ENCODE measurements around the gene ZNF558.

Gene ZNF558

DNA sequence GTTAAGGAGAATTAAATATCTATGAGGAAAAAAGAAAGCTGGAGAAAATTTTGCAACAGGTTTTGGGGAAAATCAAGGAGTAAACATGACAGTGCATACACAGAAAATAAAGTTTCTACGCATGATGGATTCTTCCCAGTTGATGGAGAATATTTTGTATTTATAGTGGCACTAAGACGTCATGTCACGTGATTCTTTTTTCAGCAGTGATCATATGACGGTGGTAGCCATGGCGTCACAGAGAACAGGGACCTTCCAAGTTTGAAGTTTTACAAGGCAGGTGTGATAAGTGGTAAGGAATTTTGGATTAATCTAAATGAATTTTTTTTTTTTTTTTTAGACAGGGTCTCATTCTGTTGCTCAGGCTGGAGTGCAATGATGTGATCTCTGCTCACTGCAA, 8.6 kb upstream of the ZNF558 start:
- Histone ChIP-seq H3K27me3 (replicated peaks; ENCODE audit: control insufficient read depth, insufficient read depth, low read length, poor library complexity, severe bottlenecking) (no peaks in the 10 kb centered on the region), H3K9me3 (ENCODE audit: control insufficient read depth, low read length) (no peaks in the 10 kb centered on the region), H3K4me3 (ENCODE audit: insufficient read depth, low read depth, low read length, poor library complexity, severe bottlenecking) (no peak overlapping the region), H3K27ac (ENCODE audit: insufficient read depth, low read length, poor library complexity, severe bottlenecking) (no peak overlapping the region), H3K4me1 (ENCODE audit: control insufficient read depth, insufficient read depth, low read length, poor library complexity, severe bottlenecking) (no peaks in the 10 kb centered on the region), H3K36me3 (ENCODE audit: control insufficient read depth, insufficient read depth, low read length) (no peaks in the 10 kb centered on the region)
- no peak for DNase-seq

- no peak overlapping the region for H3K4me3 ChIP-seq (ENCODE audit: insufficient read depth, low read depth, low read length, poor library complexity, severe bottlenecking)
- no peaks in the 10 kb centered on the region for H3K9me3 ChIP-seq (ENCODE audit: control insufficient read depth, low read length)
- H3K4me1 ChIP-seq (ENCODE audit: control insufficient read depth, insufficient read depth, low read length, poor library complexity, severe bottlenecking) = no peaks in the 10 kb centered on the region
- H3K36me3 ChIP-seq (ENCODE audit: control insufficient read depth, insufficient read depth, low read length) = no peaks in the 10 kb centered on the region
- no peak overlapping the region for H3K27ac ChIP-seq (ENCODE audit: insufficient read depth, low read length, poor library complexity, severe bottlenecking)
- DNase-seq = no peak
- no peaks in the 10 kb centered on the region for H3K27me3 ChIP-seq (replicated peaks; ENCODE audit: control insufficient read depth, insufficient read depth, low read length, poor library complexity, severe bottlenecking)
These were observed 3.8 kb upstream of the ZNF558 start for GRCh38 chr19:8835877-8836276.

DNA sequence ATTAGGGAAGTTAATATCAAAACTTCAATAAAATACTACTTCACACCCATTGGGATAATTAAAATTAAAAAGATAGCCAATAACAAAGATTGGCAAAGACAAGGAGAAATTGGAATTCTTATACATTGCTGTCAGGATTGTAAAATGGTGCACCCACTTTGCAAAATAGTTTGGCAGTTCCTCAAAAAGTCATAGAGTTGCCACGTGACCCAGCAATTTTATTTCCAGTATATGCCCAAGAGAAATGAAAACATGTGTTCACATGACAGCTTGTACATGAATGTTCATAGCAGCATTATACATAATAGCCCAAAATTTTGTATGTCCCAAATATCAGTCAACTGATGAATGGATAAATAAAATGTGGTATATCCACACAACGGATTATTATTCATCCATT, 3.3 kb upstream of the ZNF558 start:
- Histone ChIP-seq H3K27ac (ENCODE audit: insufficient read depth, low read length, poor library complexity, severe bottlenecking) (no peak overlapping the region), H3K4me3 (ENCODE audit: insufficient read depth, low read depth, low read length, poor library complexity, severe bottlenecking) (no peak overlapping the region), H3K27me3 (replicated peaks; ENCODE audit: control insufficient read depth, insufficient read depth, low read length, poor library complexity, severe bottlenecking) (no peaks in the 10 kb centered on the region), H3K36me3 (ENCODE audit: control insufficient read depth, insufficient read depth, low read length) (no peaks in the 10 kb centered on the region), H3K9me3 (ENCODE audit: control insufficient read depth, low read length) (no peaks in the 10 kb centered on the region), H3K4me1 (ENCODE audit: control insufficient read depth, insufficient read depth, low read length, poor library complexity, severe bottlenecking) (no peaks in the 10 kb centered on the region)
- no peak for DNase-seq

GRCh38 chr19:8831832-8832131, 322 bp downstream of the ZNF558 start:
- no peak for DNase-seq
- Histone ChIP-seq H3K36me3 (ENCODE audit: control insufficient read depth, insufficient read depth, low read length) (peaks cover 10% of the 10 kb centered on the region), H3K27ac (ENCODE audit: insufficient read depth, low read length, poor library complexity, severe bottlenecking) (peak overlapping the region; percentile 86), H3K27me3 (replicated peaks; ENCODE audit: control insufficient read depth, insufficient read depth, low read length, poor library complexity, severe bottlenecking) (no peaks in the 10 kb centered on the region), H3K4me1 (ENCODE audit: control insufficient read depth, insufficient read depth, low read length, poor library complexity, severe bottlenecking) (no peaks in the 10 kb centered on the region), H3K4me3 (ENCODE audit: insufficient read depth, low read depth, low read length, poor library complexity, severe bottlenecking) (peak overlapping the region; percentile 74), H3K9me3 (ENCODE audit: control insufficient read depth, low read length) (no peaks in the 10 kb centered on the region)

GRCh38 chr19:8831373-8831772, 731 bp downstream of the ZNF558 start:
- peak overlapping the region; percentile 86 for H3K27ac ChIP-seq (ENCODE audit: insufficient read depth, low read length, poor library complexity, severe bottlenecking)

GRCh38 chr19:8827277-8827676, 4.8 kb downstream of the ZNF558 start:
- no peaks in the 10 kb centered on the region for H3K9me3 ChIP-seq (ENCODE audit: control insufficient read depth, low read length)
- no peak overlapping the region for H3K27ac ChIP-seq (ENCODE audit: insufficient read depth, low read length, poor library complexity, severe bottlenecking)
- H3K4me3 ChIP-seq (ENCODE audit: insufficient read depth, low read depth, low read length, poor library complexity, severe bottlenecking) = no peak overlapping the region
- H3K27me3 ChIP-seq (replicated peaks; ENCODE audit: control insufficient read depth, insufficient read depth, low read length, poor library complexity, severe bottlenecking) = no peaks in the 10 kb centered on the region
- no peaks in the 10 kb centered on the region for H3K4me1 ChIP-seq (ENCODE audit: control insufficient read depth, insufficient read depth, low read length, poor library complexity, severe bottlenecking)
- peaks cover 29% of the 10 kb centered on the region for H3K36me3 ChIP-seq (ENCODE audit: control insufficient read depth, insufficient read depth, low read length)
- no peak for DNase-seq

More at GRCh38 chr19:8831373-8831772, 731 bp downstream of the ZNF558 start:
- Histone ChIP-seq H3K27me3 (replicated peaks; ENCODE audit: control insufficient read depth, insufficient read depth, low read length, poor library complexity, severe bottlenecking) (no peaks in the 10 kb centered on the region), H3K4me1 (ENCODE audit: control insufficient read depth, insufficient read depth, low read length, poor library complexity, severe bottlenecking) (no peaks in the 10 kb centered on the region), H3K9me3 (ENCODE audit: control insufficient read depth, low read length) (no peaks in the 10 kb centered on the region), H3K4me3 (ENCODE audit: insufficient read depth, low read depth, low read length, poor library complexity, severe bottlenecking) (peak overlapping the region; percentile 74), H3K36me3 (ENCODE audit: control insufficient read depth, insufficient read depth, low read length) (peaks cover 10% of the 10 kb centered on the region)
- no peak for DNase-seq

DNA sequence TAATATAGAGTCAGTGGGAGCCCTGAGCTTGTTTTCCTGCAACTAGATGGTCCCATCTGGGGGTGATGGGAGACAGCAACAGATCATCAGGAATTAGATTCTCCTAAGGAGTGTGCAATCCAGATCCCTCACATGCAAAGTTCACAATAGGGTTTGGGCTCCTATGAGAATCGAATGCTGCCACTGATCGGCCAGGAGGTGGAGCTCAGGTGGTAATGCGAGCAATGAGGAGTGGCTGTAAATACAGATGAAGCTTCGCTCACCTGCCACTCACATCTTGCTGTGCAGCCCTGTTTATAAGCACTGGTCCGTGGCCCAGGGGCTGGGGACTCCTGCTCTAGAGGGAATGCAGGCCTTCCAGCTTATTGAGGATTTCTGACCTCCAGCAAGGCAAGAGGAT, 5.7 kb downstream of the ZNF558 start:
- no peaks in the 10 kb centered on the region for H3K27me3 ChIP-seq (replicated peaks; ENCODE audit: control insufficient read depth, insufficient read depth, low read length, poor library complexity, severe bottlenecking)
- H3K27ac ChIP-seq (ENCODE audit: insufficient read depth, low read length, poor library complexity, severe bottlenecking) = no peak overlapping the region

GRCh38 chr19:8821748-8822241, 10.3 kb downstream of the ZNF558 start:
- DNase-seq = no peak
- Histone ChIP-seq H3K4me3 (ENCODE audit: insufficient read depth, low read depth, low read length, poor library complexity, severe bottlenecking) (no peak overlapping the region), H3K27me3 (replicated peaks; ENCODE audit: control insufficient read depth, insufficient read depth, low read length, poor library complexity, severe bottlenecking) (no peaks in the 10 kb centered on the region), H3K4me1 (ENCODE audit: control insufficient read depth, insufficient read depth, low read length, poor library complexity, severe bottlenecking) (no peaks in the 10 kb centered on the region), H3K9me3 (ENCODE audit: control insufficient read depth, low read length) (no peaks in the 10 kb centered on the region), H3K36me3 (ENCODE audit: control insufficient read depth, insufficient read depth, low read length) (peaks cover 72% of the 10 kb centered on the region), H3K27ac (ENCODE audit: insufficient read depth, low read length, poor library complexity, severe bottlenecking) (no peak overlapping the region)

More for the DNA sequence above, 5.7 kb downstream of the ZNF558 start:
- H3K36me3 ChIP-seq (ENCODE audit: control insufficient read depth, insufficient read depth, low read length) = peaks cover 38% of the 10 kb centered on the region
- no peak overlapping the region for H3K4me3 ChIP-seq (ENCODE audit: insufficient read depth, low read depth, low read length, poor library complexity, severe bottlenecking)
- no peak for DNase-seq
- no peaks in the 10 kb centered on the region for H3K4me1 ChIP-seq (ENCODE audit: control insufficient read depth, insufficient read depth, low read length, poor library complexity, severe bottlenecking)
- no peaks in the 10 kb centered on the region for H3K9me3 ChIP-seq (ENCODE audit: control insufficient read depth, low read length)

DNA sequence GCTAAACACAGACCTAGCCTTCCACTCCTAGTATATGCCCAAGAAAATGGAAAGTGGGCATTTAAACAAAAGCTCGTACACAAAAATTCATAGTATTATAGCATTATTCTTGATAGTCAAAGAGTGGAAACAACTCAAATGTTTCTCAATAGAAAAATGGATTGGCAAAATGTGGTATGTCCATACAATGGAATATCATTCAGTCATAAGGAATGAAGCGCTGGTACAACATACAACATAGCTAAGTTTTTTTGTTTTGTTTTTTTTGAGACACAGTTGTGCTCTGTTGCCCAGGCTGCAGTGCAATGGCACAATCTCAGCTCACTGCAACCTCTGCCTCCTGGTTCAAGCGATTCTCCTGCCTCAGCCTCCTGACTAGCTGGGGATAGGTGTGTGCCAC, 11.9 kb downstream of the ZNF558 start:
- Histone ChIP-seq H3K27ac (ENCODE audit: insufficient read depth, low read length, poor library complexity, severe bottlenecking) (no peak overlapping the region), H3K4me1 (ENCODE audit: control insufficient read depth, insufficient read depth, low read length, poor library complexity, severe bottlenecking) (no peaks in the 10 kb centered on the region), H3K4me3 (ENCODE audit: insufficient read depth, low read depth, low read length, poor library complexity, severe bottlenecking) (no peak overlapping the region), H3K36me3 (ENCODE audit: control insufficient read depth, insufficient read depth, low read length) (peaks cover 78% of the 10 kb centered on the region), H3K9me3 (ENCODE audit: control insufficient read depth, low read length) (peaks cover 11% of the 10 kb centered on the region), H3K27me3 (replicated peaks; ENCODE audit: control insufficient read depth, insufficient read depth, low read length, poor library complexity, severe bottlenecking) (no peaks in the 10 kb centered on the region)
- DNase-seq = no peak

- peaks cover 76% of the 10 kb centered on the region for H3K36me3 ChIP-seq (ENCODE audit: control insufficient read depth, insufficient read depth, low read length)
These were observed 16.3 kb downstream of the ZNF558 start for GRCh38 chr19:8815780-8816179.

GRCh38 chr19:8814176-8814575, 17.9 kb downstream of the ZNF558 start:
- Histone ChIP-seq H3K36me3 (ENCODE audit: control insufficient read depth, insufficient read depth, low read length) (peaks cover 68% of the 10 kb centered on the region), H3K9me3 (ENCODE audit: control insufficient read depth, low read length) (peaks cover 48% of the 10 kb centered on the region), H3K4me3 (ENCODE audit: insufficient read depth, low read depth, low read length, poor library complexity, severe bottlenecking) (no peak overlapping the region)

More at GRCh38 chr19:8815780-8816179, 16.3 kb downstream of the ZNF558 start:
- Histone ChIP-seq H3K9me3 (ENCODE audit: control insufficient read depth, low read length) (peaks cover 44% of the 10 kb centered on the region), H3K27me3 (replicated peaks; ENCODE audit: control insufficient read depth, insufficient read depth, low read length, poor library complexity, severe bottlenecking) (no peaks in the 10 kb centered on the region), H3K4me1 (ENCODE audit: control insufficient read depth, insufficient read depth, low read length, poor library complexity, severe bottlenecking) (no peaks in the 10 kb centered on the region), H3K27ac (ENCODE audit: insufficient read depth, low read length, poor library complexity, severe bottlenecking) (no peak overlapping the region), H3K4me3 (ENCODE audit: insufficient read depth, low read depth, low read length, poor library complexity, severe bottlenecking) (no peak overlapping the region)
- no peak for DNase-seq

More at GRCh38 chr19:8814176-8814575, 17.9 kb downstream of the ZNF558 start:
- no peaks in the 10 kb centered on the region for H3K4me1 ChIP-seq (ENCODE audit: control insufficient read depth, insufficient read depth, low read length, poor library complexity, severe bottlenecking)
- H3K27me3 ChIP-seq (replicated peaks; ENCODE audit: control insufficient read depth, insufficient read depth, low read length, poor library complexity, severe bottlenecking) = no peaks in the 10 kb centered on the region
- DNase-seq = no peak
- H3K27ac ChIP-seq (ENCODE audit: insufficient read depth, low read length, poor library complexity, severe bottlenecking) = no peak overlapping the region

Measured in effector memory CD4-positive, alpha-beta T cell (primary cell).